Measurements from ENCODE around the gene ZNF322. TPM values are rescaled to one million over a fixed set of nuclear protein-coding genes. Genes with fewer than 3 reads are reported as not detected.

Gene ZNF322
- total and polyA plus RNA-seq, 7 donors = 4.2 to 13.6 (median 9.0) TPM

DNA sequence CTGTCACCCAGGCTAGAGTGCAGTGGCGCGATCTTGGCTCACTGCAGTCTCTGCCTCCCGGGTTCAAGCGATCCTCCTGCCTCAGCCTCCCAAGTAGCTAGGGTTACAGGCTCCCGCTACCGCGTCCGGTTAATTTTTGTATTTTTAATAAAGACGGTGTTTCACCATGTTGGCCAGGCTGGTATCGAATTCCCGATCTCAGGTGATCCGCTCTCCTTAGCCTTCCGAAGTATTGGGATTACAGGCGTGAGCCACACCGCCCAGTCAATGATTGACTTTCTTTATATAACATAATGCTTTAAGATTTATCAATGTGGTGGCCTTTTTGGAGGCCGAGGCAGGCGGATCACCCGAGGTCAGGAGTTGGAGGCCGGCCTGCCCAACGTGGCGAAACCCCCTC is 70.6 kb downstream of the ZNF322 start:
- intact Hi-C loops (cut with DNase I) = no loop called here
- H3K27ac ChIP-seq = no peak overlapping the region
- H3K4me3 ChIP-seq = no peak overlapping the region
- no peaks in the 10 kb centered on the region for H3K4me1 ChIP-seq
- WGBS, 3 donors = 92 to 95% (median 93%) methylated on average over 21 of the region's 21 CpGs
- no peaks in the 10 kb centered on the region for H3K9me3 ChIP-seq
- H3K27me3 ChIP-seq (ENCODE audit: insufficient read depth in 3 of 3, low read length in 2 of 3) = peaks cover 0 to 45% (median 0%) of the 10 kb centered on the region in 3 donors
- DNase-seq (no peak), ATAC-seq (no peak)
- TF ChIP-seq, protein P1, sequence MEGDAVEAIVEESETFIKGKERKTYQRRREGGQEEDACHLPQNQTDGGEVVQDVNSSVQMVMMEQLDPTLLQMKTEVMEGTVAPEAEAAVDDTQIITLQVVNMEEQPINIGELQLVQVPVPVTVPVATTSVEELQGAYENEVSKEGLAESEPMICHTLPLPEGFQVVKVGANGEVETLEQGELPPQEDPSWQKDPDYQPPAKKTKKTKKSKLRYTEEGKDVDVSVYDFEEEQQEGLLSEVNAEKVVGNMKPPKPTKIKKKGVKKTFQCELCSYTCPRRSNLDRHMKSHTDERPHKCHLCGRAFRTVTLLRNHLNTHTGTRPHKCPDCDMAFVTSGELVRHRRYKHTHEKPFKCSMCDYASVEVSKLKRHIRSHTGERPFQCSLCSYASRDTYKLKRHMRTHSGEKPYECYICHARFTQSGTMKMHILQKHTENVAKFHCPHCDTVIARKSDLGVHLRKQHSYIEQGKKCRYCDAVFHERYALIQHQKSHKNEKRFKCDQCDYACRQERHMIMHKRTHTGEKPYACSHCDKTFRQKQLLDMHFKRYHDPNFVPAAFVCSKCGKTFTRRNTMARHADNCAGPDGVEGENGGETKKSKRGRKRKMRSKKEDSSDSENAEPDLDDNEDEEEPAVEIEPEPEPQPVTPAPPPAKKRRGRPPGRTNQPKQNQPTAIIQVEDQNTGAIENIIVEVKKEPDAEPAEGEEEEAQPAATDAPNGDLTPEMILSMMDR (IDR thresholded peaks at IDR 0.05) = no peak
- H3K36me3 ChIP-seq (ENCODE audit: insufficient read depth in 1 of 2, low read depth in 1 of 2) = no peaks in the 10 kb centered on the region

Other genes with a start within 250 kb of the ZNF322 start
- gene BTN3A3, start 219.2 kb downstream of the ZNF322 start, total RNA-seq = 1 to 10 TPM; 2.2 to 7.1 (median 2.7) TPM
- gene BTN3A3, start 219.2 kb downstream of the ZNF322 start, polyA plus RNA-seq = 1 to 10 TPM; 2.7 to 4.2 (median 3.7) TPM
- gene BTN2A1, start 201.8 kb downstream of the ZNF322 start, total RNA-seq = 10 to 100 TPM in 1 of 4 donors, 1 to 10 TPM in 3; 7.2 to 11.4 (median 8.4) TPM
- 10 to 100 TPM in 2 of 3 donors, 1 to 10 TPM in 1; 5.4 to 14.9 (median 13.2) TPM for gene BTN2A1, start 201.8 kb downstream of the ZNF322 start, polyA plus RNA-seq
- gene BTN1A1, start 159.4 kb downstream of the ZNF322 start, total RNA-seq = not detected
- not detected for gene BTN1A1, start 159.4 kb downstream of the ZNF322 start, polyA plus RNA-seq
- 10 to 100 TPM; 18.5 to 38.4 (median 27.8) TPM for gene HMGN4, start 121.4 kb downstream of the ZNF322 start, total RNA-seq
- 10 to 100 TPM; 15.5 to 63.9 (median 43.9) TPM for gene HMGN4, start 121.4 kb downstream of the ZNF322 start, polyA plus RNA-seq
- 10 to 100 TPM in 1 of 4 donors, 1 to 10 TPM in 3; 6.2 to 11.8 (median 9.6) TPM for gene ABT1, start 62.8 kb downstream of the ZNF322 start, total RNA-seq
- 10 to 100 TPM; 10.3 to 18.4 (median 13.6) TPM for gene ABT1, start 62.8 kb downstream of the ZNF322 start, polyA plus RNA-seq